ENCODE measurements around the gene NXPE3. TPM values are rescaled to one million over a fixed set of nuclear protein-coding genes. Genes with fewer than 3 reads are reported as not detected.

The NXPE3 gene
- total and polyA plus RNA-seq, 7 donors, result 0.92 to 15.8 (median 11.5) TPM

DNA sequence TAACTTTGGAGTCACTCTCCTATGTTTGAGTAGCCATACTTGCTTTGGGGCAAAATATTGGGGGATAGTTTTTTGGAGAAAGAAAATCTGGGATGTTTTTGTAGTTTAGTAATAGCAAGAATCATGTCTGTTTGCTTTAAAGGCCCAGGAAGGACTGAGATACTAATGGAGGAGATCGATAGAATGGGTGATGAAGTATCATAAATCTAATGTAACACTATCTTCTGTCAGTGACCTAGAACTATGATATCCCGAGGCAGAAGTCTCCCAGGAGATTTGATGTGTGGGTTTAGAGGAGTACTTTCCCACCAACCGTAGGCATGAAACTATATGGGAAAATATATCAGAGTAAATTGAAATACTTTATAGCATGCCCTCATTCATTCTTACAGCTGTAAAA lies 49.3 kb downstream of the NXPE3 start:
- Histone ChIP-seq H3K9me3 (no peaks in the 10 kb centered on the region), H3K4me1 (peaks cover 0 to 39% (median 34%) of the 10 kb centered on the region in 4 donors), H3K27ac (peak overlapping the region; percentile 85 to 93 (median 92)), H3K4me3 (peak overlapping the region; percentile 44 to 63 (median 58)), H3K27me3 (no peaks in the 10 kb centered on the region), H3K36me3 (no peaks in the 10 kb centered on the region)
- intact Hi-C loops (cut with DNase I), result loop anchor here (2.0 to 5.0 kb wide), 2 partner anchors 21 to 304 kb away; partner anchors contain the start of gene NFKBIZ
- WGBS, 2 donors, result 3 to 11% methylated on average over 3 of the region's 3 CpGs
- DNase-seq, result no peak
- TF ChIP-seq EP300 (IDR thresholded peaks at IDR 0.05) (no peak), CTCF (IDR thresholded peaks at IDR 0.05) (no peak), POLR2A (IDR thresholded peaks at IDR 0.05) (no peak), POLR2AphosphoS5 (IDR thresholded peaks at IDR 0.05) (no peak)

GRCh38 chr3:101828691-101829436 lies 49.9 kb downstream of the NXPE3 start:
- Histone ChIP-seq H3K36me3 (no peaks in the 10 kb centered on the region), H3K9me3 (no peaks in the 10 kb centered on the region), H3K4me3 (peak overlapping the region; percentile 13 to 63 (median 58)), H3K4me1 (peaks cover 0 to 42% (median 37%) of the 10 kb centered on the region in 4 donors), H3K27me3 (no peaks in the 10 kb centered on the region), H3K27ac (peak overlapping the region; percentile 85 to 93 (median 92))
- WGBS, 2 donors, result 24 to 25% methylated on average over 9 of the region's 9 CpGs
- TF ChIP-seq POLR2AphosphoS5 (IDR thresholded peaks at IDR 0.05), result peak; percentile 58 to 91 (median 64)
- peak in 1 of 2 donors; percentile 23 for TF ChIP-seq POLR2A (IDR thresholded peaks at IDR 0.05)
- TF ChIP-seq CTCF (IDR thresholded peaks at IDR 0.05), result no peak
- DNase-seq, result peak; percentile 92
- intact Hi-C loops (cut with DNase I), result loop anchor here (2.0 to 5.0 kb wide), 2 partner anchors 20 to 303 kb away; partner anchors contain the start of gene NFKBIZ

- H3K4me1 ChIP-seq, result peaks cover 0 to 43% (median 39%) of the 10 kb centered on the region in 4 donors
- no peak for TF ChIP-seq CTCF (IDR thresholded peaks at IDR 0.05)
- TF ChIP-seq POLR2AphosphoS5 (IDR thresholded peaks at IDR 0.05), result no peak
- no peak for TF ChIP-seq EP300 (IDR thresholded peaks at IDR 0.05)
- TF ChIP-seq POLR2A (IDR thresholded peaks at IDR 0.05), result no peak
- intact Hi-C loops (cut with DNase I), result loop anchor here (2.0 to 5.0 kb wide), 2 partner anchors 19 to 303 kb away; partner anchors contain the start of gene NFKBIZ
- no peak for DNase-seq
- no peaks in the 10 kb centered on the region for H3K9me3 ChIP-seq
- 37 to 44% methylated on average over 2 of the region's 2 CpGs for WGBS, 2 donors
- no peaks in the 10 kb centered on the region for H3K27me3 ChIP-seq
- no peaks in the 10 kb centered on the region for H3K36me3 ChIP-seq
- peak overlapping the region; percentile 13 to 63 (median 58) for H3K4me3 ChIP-seq
- peak overlapping the region; percentile 85 to 93 (median 92) for H3K27ac ChIP-seq
Measured at GRCh38 chr3:101829437-101829830, 50.4 kb downstream of the NXPE3 start.

- Histone ChIP-seq H3K9me3 (no peaks in the 10 kb centered on the region), H3K4me1 (peaks cover 0 to 43% (median 39%) of the 10 kb centered on the region in 4 donors), H3K36me3 (no peaks in the 10 kb centered on the region), H3K27ac (peak overlapping the region; percentile 85 to 93 (median 92)), H3K27me3 (no peaks in the 10 kb centered on the region), H3K4me3 (peak overlapping the region in 2 of 4 donors; percentile 63)
- no peak for DNase-seq
- 68 to 70% methylated on average over 2 of the region's 2 CpGs for WGBS, 2 donors
- intact Hi-C loops (cut with DNase I), result loop anchor here (2.0 to 5.0 kb wide), 2 partner anchors 19 to 302 kb away; partner anchors contain the start of gene NFKBIZ
- no peak for TF ChIP-seq POLR2AphosphoS5 (IDR thresholded peaks at IDR 0.05)
Measured at GRCh38 chr3:101829874-101830273, 50.9 kb downstream of the NXPE3 start.

GRCh38 chr3:101833446-101833974 lies 54.5 kb downstream of the NXPE3 start:
- Histone ChIP-seq H3K27ac (no peak overlapping the region), H3K4me3 (no peak overlapping the region), H3K9me3 (no peaks in the 10 kb centered on the region), H3K4me1 (peaks cover 0 to 44% (median 44%) of the 10 kb centered on the region in 4 donors), H3K36me3 (no peaks in the 10 kb centered on the region), H3K27me3 (no peaks in the 10 kb centered on the region)
- no peak for TF ChIP-seq CTCF (IDR thresholded peaks at IDR 0.05)
- no peak for TF ChIP-seq POLR2A (IDR thresholded peaks at IDR 0.05)
- no peak for TF ChIP-seq EP300 (IDR thresholded peaks at IDR 0.05)
- no peak for TF ChIP-seq POLR2AphosphoS5 (IDR thresholded peaks at IDR 0.05)
- no peak for DNase-seq
- intact Hi-C loops (cut with DNase I), result no loop called here
- 19 to 56% methylated on average over 2 of the region's 2 CpGs for WGBS, 2 donors

Measured in sigmoid colon (tissue), 7 donors.